Measurements from ENCODE around the gene NME7. TPM values are rescaled to one million over a fixed set of nuclear protein-coding genes. Genes with fewer than 3 reads are reported as not detected.
A peak's percentile ranks its signal among the peaks of the same experiment; 100 is the strongest.

NME7 gene
- total and polyA plus RNA-seq, 4 donors, result 7.8 to 26.5 (median 9.4) TPM

DNA sequence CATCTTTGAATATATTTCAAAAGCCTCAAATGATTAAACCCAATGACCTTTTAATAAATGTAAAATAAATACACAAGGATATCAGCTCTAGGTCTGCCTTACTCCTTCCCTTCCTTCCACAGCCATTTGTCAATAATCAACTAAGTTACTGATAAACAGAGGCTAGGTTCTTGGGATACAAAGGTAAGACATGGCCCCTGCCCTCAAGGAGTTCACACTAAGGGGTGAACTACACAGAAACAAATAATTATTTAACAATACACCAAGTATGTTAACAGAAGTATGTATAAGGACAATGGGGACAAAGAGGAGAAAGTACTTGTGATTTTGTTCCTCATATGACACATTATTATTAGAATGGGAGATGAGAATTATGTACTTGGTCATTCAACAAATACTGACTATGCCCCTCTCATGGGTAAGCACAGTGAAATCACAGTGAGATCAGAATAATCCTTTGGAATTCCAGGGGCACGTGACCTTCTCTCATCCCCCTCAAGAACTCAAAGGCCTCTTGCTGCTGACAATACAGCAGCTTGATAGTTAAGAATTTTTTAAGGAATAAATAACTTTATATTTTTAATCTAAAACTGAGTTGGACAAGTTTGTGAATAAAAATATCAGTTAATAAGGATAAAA lies 220.9 kb downstream of the NME7 start:
- H3K9ac ChIP-seq (ENCODE audit: low read depth in 1 of 2, low read length in 2 of 2), result no peak overlapping the region
- H3K36me3 ChIP-seq (ENCODE audit: control insufficient read depth in 4 of 4, insufficient read depth in 3 of 4, low read depth in 1 of 4, low read length in 3 of 4), result no peaks in the 10 kb centered on the region
- 78% methylated on average over 1 of the region's 1 CpG for WGBS
- peak overlapping the region; percentile 75 to 87 for H3K27ac ChIP-seq (ENCODE audit: low read depth in 1 of 2, low read length in 2 of 2)
- no peak overlapping the region for H3K4me3 ChIP-seq (ENCODE audit: low read depth in 1 of 3, low read length in 3 of 3)
- H3K27me3 ChIP-seq (ENCODE audit: control insufficient read depth in 4 of 4, insufficient read depth in 4 of 4, low read length in 3 of 4), result no peaks in the 10 kb centered on the region
- no peak for TF ChIP-seq TAF1 (conservative IDR thresholded peaks at IDR 0.05)
- TF ChIP-seq, protein P1, sequence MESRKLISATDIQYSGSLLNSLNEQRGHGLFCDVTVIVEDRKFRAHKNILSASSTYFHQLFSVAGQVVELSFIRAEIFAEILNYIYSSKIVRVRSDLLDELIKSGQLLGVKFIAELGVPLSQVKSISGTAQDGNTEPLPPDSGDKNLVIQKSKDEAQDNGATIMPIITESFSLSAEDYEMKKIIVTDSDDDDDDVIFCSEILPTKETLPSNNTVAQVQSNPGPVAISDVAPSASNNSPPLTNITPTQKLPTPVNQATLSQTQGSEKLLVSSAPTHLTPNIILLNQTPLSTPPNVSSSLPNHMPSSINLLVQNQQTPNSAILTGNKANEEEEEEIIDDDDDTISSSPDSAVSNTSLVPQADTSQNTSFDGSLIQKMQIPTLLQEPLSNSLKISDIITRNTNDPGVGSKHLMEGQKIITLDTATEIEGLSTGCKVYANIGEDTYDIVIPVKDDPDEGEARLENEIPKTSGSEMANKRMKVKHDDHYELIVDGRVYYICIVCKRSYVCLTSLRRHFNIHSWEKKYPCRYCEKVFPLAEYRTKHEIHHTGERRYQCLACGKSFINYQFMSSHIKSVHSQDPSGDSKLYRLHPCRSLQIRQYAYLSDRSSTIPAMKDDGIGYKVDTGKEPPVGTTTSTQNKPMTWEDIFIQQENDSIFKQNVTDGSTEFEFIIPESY (IDR thresholded peaks at IDR 0.05), result no peak
- peaks cover 13 to 39% (median 31%) of the 10 kb centered on the region in 4 donors for H3K4me1 ChIP-seq (ENCODE audit: control insufficient read depth in 4 of 4, insufficient read depth in 4 of 4, low read length in 3 of 4)
- no peaks in the 10 kb centered on the region for H3K9me3 ChIP-seq (ENCODE audit: control insufficient read depth in 4 of 4, low read length in 3 of 4)
- DNase-seq (ENCODE audit: low spot score), result no peak

DNA sequence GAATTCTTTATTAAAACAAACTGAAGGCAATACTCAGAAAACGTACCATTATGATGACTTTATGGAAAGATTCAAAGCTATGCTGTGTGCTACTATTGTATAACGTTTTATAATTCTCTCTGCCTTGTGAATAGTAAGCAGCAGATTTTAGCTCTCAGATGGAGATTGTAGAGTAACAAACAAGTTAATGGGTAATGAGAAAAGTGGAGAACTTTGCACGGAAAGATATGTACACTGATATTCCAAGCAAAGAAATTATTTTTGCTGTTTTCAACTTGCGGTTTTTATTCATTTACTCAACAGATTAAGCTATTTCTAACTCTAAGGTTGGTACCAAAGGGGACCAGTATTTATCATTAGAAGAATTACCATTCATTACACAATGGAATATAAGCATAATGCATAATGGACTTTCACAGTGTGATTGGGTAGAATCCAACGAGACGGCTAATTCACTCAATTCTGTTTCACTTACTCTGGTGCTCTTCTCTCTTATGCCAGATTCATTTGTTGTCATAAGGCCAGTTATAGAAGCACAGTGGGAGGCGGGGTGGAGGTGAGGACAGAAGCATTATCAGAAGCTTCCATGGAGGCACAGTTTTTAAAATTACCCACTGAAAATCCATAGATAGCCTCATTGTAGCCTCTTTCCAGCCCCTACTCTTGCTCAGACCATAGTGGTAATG lies 222.5 kb downstream of the NME7 start:
- peak overlapping the region; percentile 17 to 36 for H3K9ac ChIP-seq (ENCODE audit: low read depth in 1 of 2, low read length in 2 of 2)
- H3K27me3 ChIP-seq (ENCODE audit: control insufficient read depth in 4 of 4, insufficient read depth in 4 of 4, low read length in 3 of 4), result no peaks in the 10 kb centered on the region
- TF ChIP-seq, protein P2, sequence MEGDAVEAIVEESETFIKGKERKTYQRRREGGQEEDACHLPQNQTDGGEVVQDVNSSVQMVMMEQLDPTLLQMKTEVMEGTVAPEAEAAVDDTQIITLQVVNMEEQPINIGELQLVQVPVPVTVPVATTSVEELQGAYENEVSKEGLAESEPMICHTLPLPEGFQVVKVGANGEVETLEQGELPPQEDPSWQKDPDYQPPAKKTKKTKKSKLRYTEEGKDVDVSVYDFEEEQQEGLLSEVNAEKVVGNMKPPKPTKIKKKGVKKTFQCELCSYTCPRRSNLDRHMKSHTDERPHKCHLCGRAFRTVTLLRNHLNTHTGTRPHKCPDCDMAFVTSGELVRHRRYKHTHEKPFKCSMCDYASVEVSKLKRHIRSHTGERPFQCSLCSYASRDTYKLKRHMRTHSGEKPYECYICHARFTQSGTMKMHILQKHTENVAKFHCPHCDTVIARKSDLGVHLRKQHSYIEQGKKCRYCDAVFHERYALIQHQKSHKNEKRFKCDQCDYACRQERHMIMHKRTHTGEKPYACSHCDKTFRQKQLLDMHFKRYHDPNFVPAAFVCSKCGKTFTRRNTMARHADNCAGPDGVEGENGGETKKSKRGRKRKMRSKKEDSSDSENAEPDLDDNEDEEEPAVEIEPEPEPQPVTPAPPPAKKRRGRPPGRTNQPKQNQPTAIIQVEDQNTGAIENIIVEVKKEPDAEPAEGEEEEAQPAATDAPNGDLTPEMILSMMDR (IDR thresholded peaks at IDR 0.05; ENCODE audit: low read depth, low read length, missing input control), result no peak
- TF ChIP-seq, protein P3, sequence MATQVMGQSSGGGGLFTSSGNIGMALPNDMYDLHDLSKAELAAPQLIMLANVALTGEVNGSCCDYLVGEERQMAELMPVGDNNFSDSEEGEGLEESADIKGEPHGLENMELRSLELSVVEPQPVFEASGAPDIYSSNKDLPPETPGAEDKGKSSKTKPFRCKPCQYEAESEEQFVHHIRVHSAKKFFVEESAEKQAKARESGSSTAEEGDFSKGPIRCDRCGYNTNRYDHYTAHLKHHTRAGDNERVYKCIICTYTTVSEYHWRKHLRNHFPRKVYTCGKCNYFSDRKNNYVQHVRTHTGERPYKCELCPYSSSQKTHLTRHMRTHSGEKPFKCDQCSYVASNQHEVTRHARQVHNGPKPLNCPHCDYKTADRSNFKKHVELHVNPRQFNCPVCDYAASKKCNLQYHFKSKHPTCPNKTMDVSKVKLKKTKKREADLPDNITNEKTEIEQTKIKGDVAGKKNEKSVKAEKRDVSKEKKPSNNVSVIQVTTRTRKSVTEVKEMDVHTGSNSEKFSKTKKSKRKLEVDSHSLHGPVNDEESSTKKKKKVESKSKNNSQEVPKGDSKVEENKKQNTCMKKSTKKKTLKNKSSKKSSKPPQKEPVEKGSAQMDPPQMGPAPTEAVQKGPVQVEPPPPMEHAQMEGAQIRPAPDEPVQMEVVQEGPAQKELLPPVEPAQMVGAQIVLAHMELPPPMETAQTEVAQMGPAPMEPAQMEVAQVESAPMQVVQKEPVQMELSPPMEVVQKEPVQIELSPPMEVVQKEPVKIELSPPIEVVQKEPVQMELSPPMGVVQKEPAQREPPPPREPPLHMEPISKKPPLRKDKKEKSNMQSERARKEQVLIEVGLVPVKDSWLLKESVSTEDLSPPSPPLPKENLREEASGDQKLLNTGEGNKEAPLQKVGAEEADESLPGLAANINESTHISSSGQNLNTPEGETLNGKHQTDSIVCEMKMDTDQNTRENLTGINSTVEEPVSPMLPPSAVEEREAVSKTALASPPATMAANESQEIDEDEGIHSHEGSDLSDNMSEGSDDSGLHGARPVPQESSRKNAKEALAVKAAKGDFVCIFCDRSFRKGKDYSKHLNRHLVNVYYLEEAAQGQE (IDR thresholded peaks at IDR 0.05), result peak; percentile 64
- TF ChIP-seq, protein P1 (IDR thresholded peaks at IDR 0.05), result peak; percentile 72
- TF ChIP-seq GABPA (IDR thresholded peaks at IDR 0.05 in 1 of 2, conservative IDR thresholded peaks at IDR 0.05 in 1 of 2), result no peak
- TF ChIP-seq, protein P4, sequence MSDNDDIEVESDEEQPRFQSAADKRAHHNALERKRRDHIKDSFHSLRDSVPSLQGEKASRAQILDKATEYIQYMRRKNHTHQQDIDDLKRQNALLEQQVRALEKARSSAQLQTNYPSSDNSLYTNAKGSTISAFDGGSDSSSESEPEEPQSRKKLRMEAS (IDR thresholded peaks at IDR 0.05), result no peak
- TF ChIP-seq RAD21 (IDR thresholded peaks at IDR 0.05), result peak in 1 of 2 donors; percentile 9
- TF ChIP-seq EGR1 (IDR thresholded peaks at IDR 0.05; ENCODE audit: low read depth in 2 of 2), result no peak
- TF ChIP-seq YY1 (IDR thresholded peaks at IDR 0.05), result peak; percentile 76
- TF ChIP-seq FOXA1 (IDR thresholded peaks at IDR 0.05), result no peak
- no peak for TF ChIP-seq TAF1 (conservative IDR thresholded peaks at IDR 0.05)
- peak in 1 of 2 donors; percentile 23 for TF ChIP-seq JUND (IDR thresholded peaks at IDR 0.05)
- TF ChIP-seq NR2F2 (IDR thresholded peaks at IDR 0.05), result no peak
- TF ChIP-seq SP1 (IDR thresholded peaks at IDR 0.05), result peak; percentile 85
- peak; percentile 37 for TF ChIP-seq FOXA2 (IDR thresholded peaks at IDR 0.05)
- TF ChIP-seq HNF4A (conservative IDR thresholded peaks at IDR 0.05), result peak; percentile 72 to 77
- TF ChIP-seq, protein P5, sequence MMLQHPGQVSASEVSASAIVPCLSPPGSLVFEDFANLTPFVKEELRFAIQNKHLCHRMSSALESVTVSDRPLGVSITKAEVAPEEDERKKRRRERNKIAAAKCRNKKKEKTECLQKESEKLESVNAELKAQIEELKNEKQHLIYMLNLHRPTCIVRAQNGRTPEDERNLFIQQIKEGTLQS (IDR thresholded peaks at IDR 0.05), result no peak
- peak in 1 of 2 donors; percentile 33 for TF ChIP-seq RXRA (IDR thresholded peaks at IDR 0.05)
- TF ChIP-seq HNF4G (IDR thresholded peaks at IDR 0.05), result no peak
- peak overlapping the region in 2 of 3 donors; percentile 29 to 44 for H3K4me3 ChIP-seq (ENCODE audit: low read depth in 1 of 3, low read length in 3 of 3)
- H3K4me1 ChIP-seq (ENCODE audit: control insufficient read depth in 4 of 4, insufficient read depth in 4 of 4, low read length in 3 of 4), result peaks cover 15 to 39% (median 31%) of the 10 kb centered on the region in 4 donors
- no peak for DNase-seq (ENCODE audit: low spot score)
- no peaks in the 10 kb centered on the region for H3K36me3 ChIP-seq (ENCODE audit: control insufficient read depth in 4 of 4, insufficient read depth in 3 of 4, low read depth in 1 of 4, low read length in 3 of 4)
- 32% methylated on average over 7 of the region's 7 CpGs for WGBS
- H3K9me3 ChIP-seq (ENCODE audit: control insufficient read depth in 4 of 4, low read length in 3 of 4), result no peaks in the 10 kb centered on the region
- H3K27ac ChIP-seq (ENCODE audit: low read depth in 1 of 2, low read length in 2 of 2), result peak overlapping the region; percentile 75 to 86

Measured in liver (tissue), 9 donors.